Islet of Langerhans (tissue), 1 donor: ENCODE data around the gene BOLA2B.
"Not testable (repeated sequence)": the region's sequence is repeated elsewhere in the genome, so short reads cannot be mapped to it uniquely, and the experiment has no call there.

ENCODE experiments used
- FAIRE-seq: peaks from one replicate; lab custom pipeline; 2011; peaks lifted over from hg19 to GRCh38; lab: Jason Lieb, UNC

The BOLA2B gene

DNA sequence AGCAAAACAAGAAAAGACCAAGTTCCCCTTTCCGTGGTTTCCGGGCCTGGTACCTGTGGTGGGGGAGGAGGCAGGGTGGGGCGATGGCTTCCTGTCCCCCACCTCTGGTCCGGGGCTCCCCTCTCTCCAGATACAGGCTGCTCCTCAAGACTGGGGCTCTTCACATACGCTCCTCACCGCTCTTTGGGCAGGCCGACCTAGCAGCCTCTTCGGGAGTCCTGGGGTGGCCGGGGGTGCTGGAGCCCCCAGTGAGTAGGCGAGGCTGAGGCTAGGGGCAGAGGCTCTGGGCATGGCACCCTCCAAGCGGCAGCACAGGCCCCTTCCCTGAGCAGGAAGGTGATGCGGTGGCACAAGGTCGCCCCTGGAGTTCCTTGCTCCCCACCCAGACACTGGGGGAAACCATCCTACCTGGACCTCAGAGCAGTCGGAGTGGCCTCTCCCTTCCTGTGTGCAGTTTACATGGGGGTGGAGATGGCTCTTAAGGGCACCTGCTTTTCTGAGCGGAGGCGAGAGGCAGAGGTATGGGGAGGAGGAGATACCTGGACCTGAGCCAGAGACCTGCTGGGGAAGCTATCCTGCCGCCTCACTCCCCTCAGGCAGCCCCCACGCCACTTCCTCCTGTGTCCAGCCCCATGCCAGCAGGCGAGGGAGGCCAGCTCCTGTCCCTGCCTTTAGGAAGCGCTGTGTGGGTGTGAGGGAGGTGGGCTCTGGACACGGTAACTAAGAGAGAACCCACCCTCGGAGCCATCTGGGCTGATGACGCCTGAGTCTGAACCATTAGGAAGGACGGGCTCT is 9.2 kb downstream of the BOLA2B start:
- FAIRE-seq: no peak

DNA sequence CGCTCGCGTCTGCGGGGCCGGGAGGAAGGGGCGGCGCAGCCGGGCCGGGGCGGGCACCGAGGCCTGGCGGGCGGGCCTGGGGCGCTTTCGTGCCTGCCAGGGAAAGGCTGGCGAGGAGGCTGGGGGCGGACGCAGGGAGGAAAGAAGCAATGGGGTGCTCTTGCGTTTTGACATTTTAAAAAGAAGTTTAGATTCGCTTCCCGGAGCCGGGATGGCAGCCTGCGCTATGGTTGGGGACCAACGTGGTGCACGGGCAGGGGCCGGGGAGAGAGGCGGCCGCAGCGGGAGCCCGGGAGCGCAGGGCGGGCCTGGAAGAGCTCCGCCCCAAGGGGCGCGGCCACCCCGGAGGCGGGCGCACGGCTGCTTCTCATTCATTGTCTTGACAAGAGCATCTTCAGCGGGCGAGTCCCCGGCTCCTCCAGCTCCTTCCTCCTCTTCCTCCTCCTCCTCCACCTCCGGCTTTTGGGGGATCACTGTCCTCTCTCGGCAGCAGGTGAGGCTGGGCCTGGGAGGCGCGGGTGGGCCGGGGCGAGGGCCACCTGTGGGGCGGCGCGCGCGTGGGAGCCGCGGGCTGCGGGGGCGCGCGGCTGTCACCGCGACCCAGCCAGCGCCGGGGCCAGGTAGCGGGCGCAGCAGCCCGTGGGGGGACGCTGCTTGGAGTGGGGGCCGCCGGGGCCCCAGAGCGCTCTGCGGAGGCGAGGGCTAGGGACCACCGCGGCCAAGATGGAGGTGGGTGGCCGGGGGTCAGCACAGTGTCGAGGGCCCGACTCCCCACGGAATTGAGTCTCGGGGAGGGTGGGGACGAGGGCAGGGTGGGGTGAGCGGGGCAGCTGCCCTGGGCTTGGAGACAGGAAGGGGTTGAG is 10.0 kb downstream of the BOLA2B start, which contains the start of gene CORO1A:
CORO1A (plus strand) TSS at position 370 of the 863 bp plus-strand sequence. CDS start 1,608 bp downstream, outside the sequence.
- no peak for FAIRE-seq

DNA sequence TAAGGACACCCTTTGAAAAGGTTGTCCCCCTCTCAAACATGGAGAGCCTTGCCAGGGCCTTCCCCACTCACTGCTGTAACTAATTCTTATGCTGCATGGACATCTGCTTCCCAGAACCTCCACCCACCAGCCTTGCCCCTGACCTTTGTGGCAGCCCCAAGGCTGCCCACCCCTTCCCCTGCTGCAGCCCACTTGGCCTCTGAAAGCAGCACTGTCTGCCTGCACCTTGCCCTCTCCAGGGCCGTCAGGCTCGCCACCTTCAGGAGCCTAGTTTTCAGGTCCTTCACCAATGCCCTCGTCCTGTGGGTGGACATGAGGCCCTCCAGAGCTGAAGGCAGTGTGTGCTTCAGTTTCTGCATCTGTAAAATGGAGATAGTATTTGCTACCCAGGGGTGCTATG is 12.7 kb downstream of the BOLA2B start:
- FAIRE-seq: no peak

DNA sequence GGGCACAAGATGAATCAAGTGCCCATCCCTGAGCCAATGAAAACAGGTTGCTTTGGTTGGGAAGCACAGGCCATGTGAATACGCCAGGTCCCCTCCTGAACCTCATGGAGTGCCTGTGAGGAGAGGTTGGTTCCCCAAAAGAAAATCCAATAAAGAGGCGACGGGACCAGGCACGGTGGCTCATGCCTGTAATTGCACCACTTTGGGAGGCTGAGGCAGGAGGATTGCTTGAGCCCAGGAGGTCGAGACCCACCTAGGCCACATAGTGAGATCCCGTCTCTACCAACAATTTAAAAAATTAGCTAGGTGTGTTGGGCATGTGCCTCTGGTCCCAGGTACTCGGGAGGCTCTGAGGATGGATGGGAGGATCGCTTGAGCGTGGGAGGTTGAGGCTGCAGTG is 13.5 kb downstream of the BOLA2B start:
- FAIRE-seq: no peak

GRCh38 chr16:30179195-30179594 is 14.3 kb downstream of the BOLA2B start:
- no peak for FAIRE-seq

GRCh38 chr16:30176876-30177275 is 16.6 kb downstream of the BOLA2B start:
- FAIRE-seq: not testable (repeated sequence)

DNA sequence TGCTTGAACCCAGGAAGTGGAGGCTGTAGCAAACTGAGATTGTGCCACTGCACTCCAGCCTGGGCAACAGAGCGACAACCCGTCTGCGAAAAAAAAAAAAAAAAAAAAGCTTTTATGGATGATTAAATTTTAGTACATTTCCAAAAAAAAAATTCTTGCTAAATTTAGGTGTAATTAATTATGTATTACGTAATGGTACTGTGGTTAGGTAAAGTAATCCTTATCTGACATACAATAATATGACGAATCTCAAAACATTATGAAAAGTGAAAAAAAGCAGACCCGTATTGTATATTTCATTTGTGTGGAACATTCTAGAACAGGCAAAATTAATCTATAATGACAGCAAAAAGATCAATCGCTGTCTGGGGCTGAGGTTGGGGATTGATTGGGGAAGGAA is 20.4 kb downstream of the BOLA2B start:
- FAIRE-seq: no peak

GRCh38 chr16:30170145-30170544 is 23.3 kb downstream of the BOLA2B start:
- not testable (repeated sequence) for FAIRE-seq

DNA sequence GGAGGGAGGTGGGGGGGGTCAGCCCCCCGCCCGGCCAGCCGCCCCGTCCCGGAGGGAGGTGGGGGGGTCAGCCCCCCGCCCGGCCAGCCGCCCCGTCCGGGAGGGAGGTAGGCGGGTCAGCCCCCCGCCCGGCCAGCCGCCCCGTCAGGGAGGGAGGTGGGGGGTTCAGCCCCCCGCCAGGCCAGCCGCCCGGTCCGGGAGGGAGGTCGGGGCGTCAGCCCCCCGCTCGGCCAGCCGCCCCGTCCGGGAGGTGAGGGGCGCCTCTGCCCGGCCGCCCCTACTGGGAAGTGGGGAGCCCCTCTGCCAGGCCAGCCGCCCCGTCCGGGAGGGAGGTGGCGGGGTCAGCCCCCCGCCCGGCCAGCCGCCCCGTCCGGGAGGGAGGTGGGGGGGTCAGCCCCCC is 24.1 kb downstream of the BOLA2B start:
- not testable (repeated sequence) for FAIRE-seq

GRCh38 chr16:30168746-30169145 is 24.7 kb downstream of the BOLA2B start:
- not testable (repeated sequence) for FAIRE-seq

DNA sequence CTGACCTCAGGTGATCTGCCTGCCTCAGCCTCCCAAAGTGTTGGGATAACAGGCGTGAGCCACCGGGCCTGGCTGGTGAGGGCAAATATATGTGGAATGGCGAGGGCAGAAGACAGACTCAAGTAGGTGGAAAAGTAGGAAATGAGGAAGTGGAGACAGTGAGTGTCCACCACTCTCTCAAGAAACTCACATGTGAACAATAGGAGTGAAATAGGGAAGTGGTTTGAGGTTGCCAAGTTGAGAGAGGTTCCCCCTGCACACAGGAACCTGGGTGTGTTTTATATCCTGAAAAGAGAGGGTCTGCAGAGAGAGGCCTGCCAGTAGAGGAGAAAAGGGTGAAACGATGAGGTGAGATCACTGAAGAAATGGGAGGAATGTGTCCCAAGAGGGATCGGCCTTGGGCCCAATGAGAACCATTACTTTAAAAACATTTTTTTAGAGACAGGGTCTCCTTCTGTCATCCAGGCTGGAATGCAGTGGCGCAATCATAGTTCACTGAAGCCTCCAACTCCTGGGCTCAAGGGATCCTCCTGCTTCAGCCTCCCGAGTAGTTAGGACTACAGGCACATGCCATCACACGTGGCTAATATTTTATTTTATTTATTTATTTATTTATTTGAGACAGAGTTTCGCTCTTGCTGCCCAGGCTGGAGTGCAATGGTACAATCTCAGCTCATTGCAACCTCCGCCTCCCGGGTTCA is 27.1 kb downstream of the BOLA2B start:
- FAIRE-seq: no peak

- no peak for FAIRE-seq
Measured at GRCh38 chr16:30163538-30163937, 29.9 kb downstream of the BOLA2B start.

- FAIRE-seq: no peak
Measured at GRCh38 chr16:30157214-30157613, 36.3 kb downstream of the BOLA2B start.

DNA sequence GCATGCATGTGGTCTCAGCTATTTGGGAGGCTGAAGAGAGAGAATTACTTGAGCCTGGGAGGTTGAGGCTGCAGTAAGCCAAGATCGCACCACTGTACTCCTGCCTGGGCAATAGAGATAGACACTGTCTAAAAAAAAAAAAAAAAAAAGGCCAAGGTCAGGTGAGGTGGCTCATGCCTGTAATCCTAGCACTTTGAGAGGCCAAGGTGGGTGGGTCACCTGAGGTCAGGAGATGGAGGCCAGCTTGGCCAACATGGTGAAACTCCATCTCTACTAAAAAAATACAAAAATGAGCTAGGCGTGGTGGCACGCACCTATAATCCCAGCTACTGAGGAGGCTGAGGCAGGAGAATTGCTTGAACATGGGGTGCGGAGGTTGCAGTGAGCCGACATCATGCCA is 38.3 kb downstream of the BOLA2B start:
- no peak for FAIRE-seq

- no peak for FAIRE-seq
Measured at GRCh38 chr16:30152517-30152916, 40.9 kb downstream of the BOLA2B start.

GRCh38 chr16:30151091-30151490 is 42.4 kb downstream of the BOLA2B start:
- no peak for FAIRE-seq

GRCh38 chr16:30149250-30149930 is 44.1 kb downstream of the BOLA2B start:
- no peak for FAIRE-seq

GRCh38 chr16:30147843-30148510 is 45.5 kb downstream of the BOLA2B start:
- FAIRE-seq: no peak

- FAIRE-seq: no peak
Measured at GRCh38 chr16:30145657-30146056, 47.8 kb downstream of the BOLA2B start.

DNA sequence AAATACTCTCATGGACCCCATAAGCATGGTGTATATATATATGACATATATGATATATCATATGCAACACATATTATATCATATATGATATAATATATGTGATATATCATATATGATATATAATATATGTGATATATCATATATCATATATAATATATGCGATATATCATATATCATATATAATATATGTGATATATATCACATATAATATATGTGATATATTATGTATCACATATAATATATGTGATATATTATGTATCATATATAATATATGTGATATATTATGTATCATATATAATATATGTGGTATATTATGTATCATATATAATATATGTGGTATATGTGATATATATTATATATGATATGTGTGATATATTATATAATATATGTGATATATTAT is 48.5 kb downstream of the BOLA2B start:
- no peak for FAIRE-seq

GRCh38 chr16:30144017-30144416 is 49.4 kb downstream of the BOLA2B start:
- FAIRE-seq: no peak

GRCh38 chr16:30143347-30143702 is 50.1 kb downstream of the BOLA2B start:
- FAIRE-seq: no peak
